ENCODE measurements around the gene NAIF1.

DNA sequence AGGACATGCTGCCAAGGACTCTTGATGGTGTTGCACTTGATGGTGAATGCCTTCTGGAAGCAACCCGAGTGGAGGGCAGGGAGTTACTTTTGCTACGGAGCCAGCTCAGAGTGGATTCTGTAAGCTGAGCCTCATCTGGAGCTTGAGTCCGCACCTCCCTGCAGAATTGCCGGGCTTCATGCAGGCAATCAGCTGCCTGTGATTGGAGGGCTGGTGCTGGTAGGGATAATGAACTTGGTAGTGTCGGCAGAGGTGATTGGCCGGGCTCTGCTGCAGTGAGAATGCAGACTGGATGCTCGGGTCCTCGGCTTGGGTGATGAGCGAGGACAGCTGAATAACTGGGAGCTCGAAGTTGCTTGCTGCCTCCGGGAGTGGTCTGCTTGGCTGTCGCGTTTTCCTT, 24.0 kb upstream of the NAIF1 start:
- TF ChIP-seq POLR2AphosphoS5 (IDR thresholded peaks at IDR 0.05; ENCODE audit: low read depth, low read length) (no peak), TAF1 (IDR thresholded peaks at IDR 0.05; ENCODE audit: borderline replicate concordance, insufficient read depth, low read length) (no peak), SIN3A (IDR thresholded peaks at IDR 0.05; ENCODE audit: borderline replicate concordance, insufficient read depth, low read length) (no peak)
- TF ChIP-seq, protein P1, sequence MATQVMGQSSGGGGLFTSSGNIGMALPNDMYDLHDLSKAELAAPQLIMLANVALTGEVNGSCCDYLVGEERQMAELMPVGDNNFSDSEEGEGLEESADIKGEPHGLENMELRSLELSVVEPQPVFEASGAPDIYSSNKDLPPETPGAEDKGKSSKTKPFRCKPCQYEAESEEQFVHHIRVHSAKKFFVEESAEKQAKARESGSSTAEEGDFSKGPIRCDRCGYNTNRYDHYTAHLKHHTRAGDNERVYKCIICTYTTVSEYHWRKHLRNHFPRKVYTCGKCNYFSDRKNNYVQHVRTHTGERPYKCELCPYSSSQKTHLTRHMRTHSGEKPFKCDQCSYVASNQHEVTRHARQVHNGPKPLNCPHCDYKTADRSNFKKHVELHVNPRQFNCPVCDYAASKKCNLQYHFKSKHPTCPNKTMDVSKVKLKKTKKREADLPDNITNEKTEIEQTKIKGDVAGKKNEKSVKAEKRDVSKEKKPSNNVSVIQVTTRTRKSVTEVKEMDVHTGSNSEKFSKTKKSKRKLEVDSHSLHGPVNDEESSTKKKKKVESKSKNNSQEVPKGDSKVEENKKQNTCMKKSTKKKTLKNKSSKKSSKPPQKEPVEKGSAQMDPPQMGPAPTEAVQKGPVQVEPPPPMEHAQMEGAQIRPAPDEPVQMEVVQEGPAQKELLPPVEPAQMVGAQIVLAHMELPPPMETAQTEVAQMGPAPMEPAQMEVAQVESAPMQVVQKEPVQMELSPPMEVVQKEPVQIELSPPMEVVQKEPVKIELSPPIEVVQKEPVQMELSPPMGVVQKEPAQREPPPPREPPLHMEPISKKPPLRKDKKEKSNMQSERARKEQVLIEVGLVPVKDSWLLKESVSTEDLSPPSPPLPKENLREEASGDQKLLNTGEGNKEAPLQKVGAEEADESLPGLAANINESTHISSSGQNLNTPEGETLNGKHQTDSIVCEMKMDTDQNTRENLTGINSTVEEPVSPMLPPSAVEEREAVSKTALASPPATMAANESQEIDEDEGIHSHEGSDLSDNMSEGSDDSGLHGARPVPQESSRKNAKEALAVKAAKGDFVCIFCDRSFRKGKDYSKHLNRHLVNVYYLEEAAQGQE (IDR thresholded peaks at IDR 0.05; ENCODE audit: insufficient read depth in 1 of 2, low read depth in 2 of 2, low read length in 2 of 2), result no peak

Measured in PFSK-1 (cell line).